Fibroblast of lung (primary cell): ENCODE results near the gene ADAMTS17. TPM values are rescaled to one million over a fixed set of nuclear protein-coding genes. Genes with fewer than 3 reads are reported as not detected.

Source experiments
- DNase-seq, 2 donors: peaks; one replicate each; pipeline versions ENCODE4 v3.0.0 to v3.0.0-alpha.2; 2010; ENCODE audit warnings: low read depth in 2 of 2
- H2AFZ ChIP-seq: 2 replicates; pipeline ENCODE4 v1.5.1; 2012; ENCODE audit warnings: low read length, control low read depth, inconsistent platforms
- H3K27ac ChIP-seq: 2 replicates; pipeline ENCODE4 v1.5.1; 2011; ENCODE audit warnings: low read length, control low read depth; ENCODE audit not compliant: insufficient read depth
- H3K27me3 ChIP-seq: 2 replicates; pipeline ENCODE4 v1.5.1; 2011; ENCODE audit warnings: mild to moderate bottlenecking, low read length; ENCODE audit not compliant: control insufficient read depth, insufficient read depth
- H3K36me3 ChIP-seq: 2 replicates; pipeline ENCODE4 v1.5.1; 2011; ENCODE audit warnings: low read length; ENCODE audit not compliant: control insufficient read depth, insufficient read depth
- H3K4me1 ChIP-seq: 2 replicates; pipeline ENCODE4 v1.5.1; 2011; ENCODE audit warnings: low read length; ENCODE audit not compliant: control insufficient read depth, insufficient read depth; ENCODE audit errors: extremely low read depth
- H3K4me2 ChIP-seq: 2 replicates; pipeline ENCODE4 v1.5.1; 2011; ENCODE audit warnings: low read length, control low read depth; ENCODE audit not compliant: insufficient read depth; ENCODE audit errors: extremely low read depth
- H3K4me3 ChIP-seq, 4 experiments: fragments of 200-600 bp in 1 of 4; sonication (generic) in 1 of 4; replicated peaks in 1 of 4; 2 replicates each; pipeline ENCODE4 v1.5.1; 2011 to 2016; ENCODE audit warnings: low read length in 4 of 4, low read depth in 3 of 4, mild to moderate bottlenecking in 3 of 4, control low read depth in 2 of 4, inconsistent platforms in 1 of 4, mixed read lengths in 1 of 4; ENCODE audit not compliant: insufficient read depth in 1 of 4; ENCODE audit errors: control extremely low read depth in 1 of 4
- H3K79me2 ChIP-seq: 2 replicates; pipeline ENCODE4 v1.5.1; 2012; ENCODE audit warnings: mild to moderate bottlenecking, low read length, inconsistent platforms; ENCODE audit not compliant: control insufficient read depth, insufficient read depth
- H3K9ac ChIP-seq: 2 replicates; pipeline ENCODE4 v1.5.1; 2011; ENCODE audit warnings: mild to moderate bottlenecking, low read length, control low read depth; ENCODE audit not compliant: insufficient read depth
- H3K9me3 ChIP-seq: 2 replicates; pipeline ENCODE4 v1.5.1; 2012; ENCODE audit warnings: low read depth, low read length; ENCODE audit not compliant: control insufficient read depth, insufficient read depth
- H4K20me1 ChIP-seq: 2 replicates; pipeline ENCODE4 v1.5.1; 2011; ENCODE audit warnings: low read length; ENCODE audit not compliant: control insufficient read depth, insufficient read depth; ENCODE audit errors: extremely low read depth
- CTCF ChIP-seq, 2 donors: IDR thresholded peaks in 1 of 2; conservative IDR thresholded peaks in 1 of 2; 1 replicate in 1 of 2; 2 replicates in 1 of 2; pipeline ENCODE4 v1.5.1; 2011 to 2012; ENCODE audit warnings: low read length in 2 of 2, control low read depth in 1 of 2, inconsistent platforms in 1 of 2, low read depth in 1 of 2, mild to moderate bottlenecking in 1 of 2
- EZH2 ChIP-seq: IDR thresholded peaks from 2 replicates; pipeline ENCODE4 v1.5.1; 2012; ENCODE audit warnings: low read length, control low read depth, mild to moderate bottlenecking; ENCODE audit errors: missing control alignments
- polyA plus RNA-seq, 2 donors: library from polyadenylated mRNA; depleted of rRNA in 1 of 2; stranded (reverse) in 1 of 2; unstranded in 1 of 2; fragments of >200 nt; gene quantifications; 2 replicates each; pipeline ENCODE4 v1.2.1, GENCODE V29; 2011 to 2012; ENCODE audit warnings: missing spikeins in 1 of 2
- total RNA-seq: library from RNA; depleted of rRNA; stranded (reverse); fragments of >200 nt; gene quantifications from 2 replicates; pipeline ENCODE4 v1.2.1, GENCODE V29; 2014

The ADAMTS17 gene
- total and polyA plus RNA-seq, 2 donors (not counting 1 experiment from before 2014, with no cell fraction given) = 0.09 to 0.17 TPM

- TF ChIP-seq CTCF (conservative IDR thresholded peaks at IDR 0.05 in 1 of 2, IDR thresholded peaks at IDR 0.05 in 1 of 2; ENCODE audit: low read depth in 1 of 2, low read length in 2 of 2) (no peak), EZH2 (no peak)
- Histone ChIP-seq H3K4me1 (no peaks in the 10 kb centered on the region), H3K4me3 (no peak overlapping the region), H2AFZ (no peak overlapping the region), H3K9me3 (no peaks in the 10 kb centered on the region), H3K4me2 (no peak overlapping the region), H3K36me3 (no peaks in the 10 kb centered on the region), H3K9ac (no peak overlapping the region), H3K27me3 (no peaks in the 10 kb centered on the region), H4K20me1 (no peaks in the 10 kb centered on the region), H3K79me2 (no peaks in the 10 kb centered on the region), H3K27ac (no peak overlapping the region)
- DNase-seq = peak in 1 of 2 donors; percentile 37
Observed at GRCh38 chr15:99967841-99968371, 373.9 kb downstream of the ADAMTS17 start.

GRCh38 chr15:99966815-99967214 is 375.0 kb downstream of the ADAMTS17 start:
- H3K27me3 ChIP-seq = no peaks in the 10 kb centered on the region
- H3K36me3 ChIP-seq = no peaks in the 10 kb centered on the region
- no peaks in the 10 kb centered on the region for H3K9me3 ChIP-seq
- no peak overlapping the region for H3K27ac ChIP-seq
- TF ChIP-seq EZH2 = no peak
- no peaks in the 10 kb centered on the region for H3K4me1 ChIP-seq
- no peak overlapping the region for H3K4me3 ChIP-seq
- no peaks in the 10 kb centered on the region for H3K79me2 ChIP-seq
- no peak overlapping the region for H3K4me2 ChIP-seq
- H2AFZ ChIP-seq = no peak overlapping the region
- no peaks in the 10 kb centered on the region for H4K20me1 ChIP-seq
- H3K9ac ChIP-seq = no peak overlapping the region
- DNase-seq = no peak

- no peak overlapping the region for H2AFZ ChIP-seq
- no peak overlapping the region for H3K4me2 ChIP-seq
- TF ChIP-seq EZH2 (no peak), CTCF (conservative IDR thresholded peaks at IDR 0.05 in 1 of 2, IDR thresholded peaks at IDR 0.05 in 1 of 2; ENCODE audit: low read depth in 1 of 2, low read length in 2 of 2) (no peak)
- no peaks in the 10 kb centered on the region for H3K4me1 ChIP-seq
- H4K20me1 ChIP-seq = no peaks in the 10 kb centered on the region
- no peak for DNase-seq
- H3K9ac ChIP-seq = no peak overlapping the region
- no peaks in the 10 kb centered on the region for H3K27me3 ChIP-seq
- no peaks in the 10 kb centered on the region for H3K79me2 ChIP-seq
- no peak overlapping the region for H3K4me3 ChIP-seq
- no peaks in the 10 kb centered on the region for H3K36me3 ChIP-seq
- H3K27ac ChIP-seq = no peak overlapping the region
- H3K9me3 ChIP-seq = no peaks in the 10 kb centered on the region
Observed at GRCh38 chr15:99965376-99965775, 376.4 kb downstream of the ADAMTS17 start.
